Lower leg skin (tissue), 3 donors: ENCODE measurements around the gene ETS1.

ENCODE experiments used
- POLR2A ChIP-seq, 2 donors: fragments of 450-650 bp; IDR thresholded peaks; one replicate each; pipeline ENCODE4 v1.6.1; 2016 to 2017; ENCODE audit warnings: antibody characterized with exemption in 2 of 2, mild to moderate bottlenecking in 1 of 2, moderate library complexity in 1 of 2
- TF ChIP-seq, protein P1 (sequence below), 3 donors: fragments of 450-650 bp; IDR thresholded peaks; one replicate each; pipeline ENCODE4 v1.5.1; 2016; ENCODE audit warnings: antibody characterized with exemption in 3 of 3, mild to moderate bottlenecking in 3 of 3, moderate library complexity in 2 of 3

DNA sequence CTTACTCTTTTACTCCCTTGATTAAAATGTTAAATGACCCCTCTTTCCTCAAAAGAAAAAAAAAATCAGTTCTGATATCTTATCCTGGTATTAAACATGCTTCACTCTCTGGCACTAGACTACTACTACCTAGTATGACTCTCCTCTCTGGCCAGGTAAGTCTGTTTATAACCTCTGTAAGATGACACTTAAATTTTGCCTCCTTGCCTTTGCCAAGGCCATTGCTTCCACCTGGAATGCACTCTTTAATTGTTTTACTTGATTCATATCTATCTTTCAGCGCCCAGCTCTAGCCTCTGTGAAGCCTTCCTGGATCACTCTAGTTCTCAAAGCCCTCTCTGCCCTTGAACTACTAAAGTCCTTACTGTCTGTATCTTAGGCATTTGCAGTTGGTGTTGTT is 170.4 kb downstream of the ETS1 start:
- TF ChIP-seq, protein P1, sequence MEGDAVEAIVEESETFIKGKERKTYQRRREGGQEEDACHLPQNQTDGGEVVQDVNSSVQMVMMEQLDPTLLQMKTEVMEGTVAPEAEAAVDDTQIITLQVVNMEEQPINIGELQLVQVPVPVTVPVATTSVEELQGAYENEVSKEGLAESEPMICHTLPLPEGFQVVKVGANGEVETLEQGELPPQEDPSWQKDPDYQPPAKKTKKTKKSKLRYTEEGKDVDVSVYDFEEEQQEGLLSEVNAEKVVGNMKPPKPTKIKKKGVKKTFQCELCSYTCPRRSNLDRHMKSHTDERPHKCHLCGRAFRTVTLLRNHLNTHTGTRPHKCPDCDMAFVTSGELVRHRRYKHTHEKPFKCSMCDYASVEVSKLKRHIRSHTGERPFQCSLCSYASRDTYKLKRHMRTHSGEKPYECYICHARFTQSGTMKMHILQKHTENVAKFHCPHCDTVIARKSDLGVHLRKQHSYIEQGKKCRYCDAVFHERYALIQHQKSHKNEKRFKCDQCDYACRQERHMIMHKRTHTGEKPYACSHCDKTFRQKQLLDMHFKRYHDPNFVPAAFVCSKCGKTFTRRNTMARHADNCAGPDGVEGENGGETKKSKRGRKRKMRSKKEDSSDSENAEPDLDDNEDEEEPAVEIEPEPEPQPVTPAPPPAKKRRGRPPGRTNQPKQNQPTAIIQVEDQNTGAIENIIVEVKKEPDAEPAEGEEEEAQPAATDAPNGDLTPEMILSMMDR (IDR thresholded peaks at IDR 0.05): no peak
- TF ChIP-seq POLR2A (IDR thresholded peaks at IDR 0.05): no peak
